GM18868 (cell line): ENCODE data around the gene OR10G7.
"Not testable (repeated sequence)": the region's sequence is repeated elsewhere in the genome, so short reads cannot be mapped to it uniquely, and the experiment has no call there.

ENCODE experiments used
- ATAC-seq: cut with Tn5 transposase; IDR thresholded peaks from one replicate; pipeline ENCODE4 v1.9.1; 2021; ENCODE audit warnings: mild to moderate bottlenecking, moderate library complexity; ENCODE audit not compliant: unreplicated experiment

Gene OR10G7

GRCh38 chr11:124043420-124043819, 2.3 kb upstream of the OR10G7 start:
- ATAC-seq = no peak

- no peak for ATAC-seq
Measured at GRCh38 chr11:124039557-124039956, 1.6 kb downstream of the OR10G7 start.

- no peak for ATAC-seq
Measured at GRCh38 chr11:124036666-124037065, 4.5 kb downstream of the OR10G7 start.

- ATAC-seq = no peak
Measured at GRCh38 chr11:124026498-124026897, 14.6 kb downstream of the OR10G7 start, which contains the start of gene OR10G8. OR10G8 (plus strand) TSS chr11:124026798; CDS start chr11:124029623, 2,825 bp downstream.

- ATAC-seq = not testable (repeated sequence)
Measured at GRCh38 chr11:124015837-124016236, 25.3 kb downstream of the OR10G7 start.

GRCh38 chr11:124012697-124013096, 28.4 kb downstream of the OR10G7 start, which contains the start of gene OR10G4:
OR10G4 (plus strand) TSS chr11:124012997; CDS start chr11:124015575, 2,578 bp downstream.
- ATAC-seq = no peak

- no peak for ATAC-seq
Measured at GRCh38 chr11:123995119-123995518, 46.0 kb downstream of the OR10G7 start, which contains the start of gene OR10G6. OR10G6 (minus strand) TSS chr11:123995161; CDS start chr11:123995161, 0 bp downstream.
